Epithelial cell of esophagus (primary cell): ENCODE measurements around the gene TBC1D20.
A peak's percentile ranks its signal among the peaks of the same experiment; 100 is the strongest.
"Not testable (repeated sequence)": the region's sequence is repeated elsewhere in the genome, so short reads cannot be mapped to it uniquely, and the experiment has no call there.

ENCODE experiments used
- DNase-seq: peaks from one replicate; pipeline ENCODE4 v3.0.0; 2010; ENCODE audit warnings: low read depth
- H3K4me3 ChIP-seq: 2 replicates; pipeline ENCODE4 v1.5.1; 2011; ENCODE audit warnings: mild to moderate bottlenecking, low read length, control low read depth
- CTCF ChIP-seq: IDR thresholded peaks from 2 replicates; pipeline ENCODE4 v1.5.1; 2011; ENCODE audit warnings: low read depth, mild to moderate bottlenecking, low read length, control low read depth, inconsistent platforms; ENCODE audit not compliant: insufficient read depth; ENCODE audit errors: missing control alignments

The TBC1D20 gene

DNA sequence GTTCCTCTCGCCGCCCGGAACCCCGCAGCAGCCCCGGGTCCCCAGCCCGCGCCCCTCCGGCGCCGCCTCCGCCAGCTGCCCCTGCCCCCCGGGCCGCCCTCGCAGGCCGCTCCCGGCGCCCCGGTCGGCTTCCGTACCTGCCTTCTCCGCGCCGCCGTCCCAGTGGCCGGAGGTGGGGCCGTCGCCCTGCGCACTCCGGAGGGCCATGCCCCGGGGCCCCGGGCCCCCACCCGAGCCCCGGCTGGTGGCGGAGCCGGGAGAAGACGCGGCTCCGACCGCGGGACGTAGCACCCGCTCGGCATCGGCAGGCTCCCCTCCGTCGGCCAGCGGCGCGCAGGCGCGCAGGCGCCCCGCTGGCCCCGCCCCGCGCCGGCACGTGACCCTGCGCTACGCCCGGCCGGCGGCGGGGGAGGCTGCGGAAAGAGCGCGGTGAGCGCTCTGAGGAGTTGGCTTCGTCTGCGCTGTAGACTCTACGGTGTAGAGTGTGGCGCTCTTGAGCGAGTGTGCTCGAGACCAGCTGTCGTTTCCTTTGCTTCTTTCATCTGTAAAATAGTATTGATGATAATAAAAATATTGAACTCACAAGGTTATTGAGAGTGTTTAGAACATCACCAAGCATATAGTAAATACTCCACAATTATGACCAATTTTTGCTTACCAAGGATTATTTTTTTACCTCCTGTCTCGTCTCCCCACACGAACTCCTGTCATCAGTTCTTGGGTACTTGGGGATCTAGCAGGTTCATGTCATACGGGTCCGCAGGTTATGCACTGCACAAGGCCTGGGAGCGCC lies at the start of gene TBC1D20:
TBC1D20 (minus strand) TSS at position 335 of the 793 bp plus-strand sequence; CDS start at position 207, 128 bp downstream.
- DNase-seq, result peak; percentile 87
- peak within 1 kb of the TSS; percentile 81 for H3K4me3 ChIP-seq
- TF ChIP-seq CTCF, result peak; percentile 15

GRCh38 chr20:510328-511057 lies 48.2 kb upstream of the TBC1D20 start:
- H3K4me3 ChIP-seq, DNase-seq: not testable (repeated sequence)

DNA sequence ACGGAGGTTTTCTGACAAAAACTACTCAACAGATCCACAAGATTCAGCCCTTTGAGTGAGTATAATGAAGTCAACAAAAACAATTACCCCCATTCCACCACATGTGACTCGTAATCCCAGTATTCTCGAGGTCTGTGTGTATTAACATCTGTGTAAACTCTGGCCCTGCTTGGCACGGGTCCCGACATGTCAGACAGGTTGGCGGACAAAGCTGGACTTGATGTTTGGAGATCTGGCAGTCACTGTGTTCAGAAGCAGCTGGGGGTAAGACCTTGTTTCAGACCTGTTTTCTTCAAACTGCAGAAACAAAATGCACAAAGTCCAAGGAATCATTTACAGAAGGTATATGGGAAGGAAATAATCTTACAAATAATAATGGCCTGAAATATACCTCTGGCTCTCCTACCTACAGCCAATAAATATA lies 46.0 kb upstream of the TBC1D20 start:
- peak; percentile 13 for DNase-seq
- H3K4me3 ChIP-seq, result not testable (repeated sequence)

GRCh38 chr20:507761-508332 lies 45.5 kb upstream of the TBC1D20 start:
- no peak for DNase-seq
- H3K4me3 ChIP-seq, result no peak overlapping the region
- no peak for TF ChIP-seq CTCF

GRCh38 chr20:507006-507758 lies 44.8 kb upstream of the TBC1D20 start:
- no peak for DNase-seq
- H3K4me3 ChIP-seq, result no peak overlapping the region
- no peak for TF ChIP-seq CTCF

DNA sequence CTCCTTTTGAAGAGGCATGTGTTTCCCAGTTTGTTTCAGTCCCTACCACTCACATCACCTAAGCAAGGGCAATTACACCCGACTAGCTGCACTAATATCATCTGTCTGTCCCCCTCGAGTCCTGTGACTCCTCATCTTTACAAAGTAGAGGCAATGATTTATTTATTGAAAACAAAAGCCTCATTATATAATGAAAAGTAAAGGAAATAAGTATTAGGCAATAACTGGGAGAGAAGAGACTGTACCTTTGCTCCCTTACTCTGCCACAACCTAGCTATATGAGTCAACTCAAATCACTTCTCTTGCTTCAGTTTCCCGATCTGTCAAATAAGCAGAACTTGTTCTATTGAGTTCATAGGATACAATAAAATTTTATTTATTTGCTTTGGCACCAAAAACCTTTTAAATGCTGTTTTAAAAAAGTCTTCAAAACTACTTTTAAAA lies 42.3 kb upstream of the TBC1D20 start:
- DNase-seq, result peak; percentile 32
- no peak overlapping the region for H3K4me3 ChIP-seq
- TF ChIP-seq CTCF, result no peak

DNA sequence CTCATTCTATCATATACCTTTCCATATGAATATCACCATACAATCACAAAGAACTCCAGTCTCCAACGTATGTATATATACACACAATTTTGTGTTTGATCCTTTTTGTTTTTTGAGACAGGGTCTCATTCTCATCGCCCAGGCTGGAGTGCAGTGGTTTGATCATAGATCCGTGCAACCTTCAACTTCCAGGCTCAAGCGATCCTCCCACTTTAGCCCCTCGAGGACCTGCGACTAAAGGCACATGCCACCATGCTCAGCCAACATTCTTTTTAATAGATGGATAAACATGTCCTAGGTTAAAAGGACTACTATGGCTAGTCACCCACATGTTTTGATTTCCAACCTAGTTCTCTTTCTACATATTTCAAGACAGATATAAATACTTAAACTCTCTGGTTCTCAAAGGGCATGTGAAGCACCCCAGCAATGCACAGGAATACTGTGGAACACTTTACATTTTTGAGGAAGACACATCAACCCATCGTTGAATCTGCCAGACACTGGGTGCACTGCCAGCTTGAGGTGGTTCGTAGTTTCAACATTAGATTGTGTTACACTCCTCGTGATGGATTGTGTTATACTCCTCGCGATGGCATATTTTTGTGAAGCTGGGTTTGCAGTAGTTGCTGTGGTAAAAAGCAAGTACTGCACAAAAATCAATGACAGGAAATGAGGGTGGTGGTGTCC lies 40.9 kb upstream of the TBC1D20 start:
- TF ChIP-seq CTCF, result no peak
- no peak overlapping the region for H3K4me3 ChIP-seq
- DNase-seq, result no peak
